Activated naive CD8-positive, alpha-beta T cell treated with anti-CD3 and anti-CD28 coated beads, Interleukin-2, amount 50 U/mL, for 16 hours (primary cell): ENCODE measurements around the gene IDE.

Source experiments
- DNase-seq: peaks from one replicate; pipeline ENCODE4 v3.0.0-alpha.2; 2020; ENCODE audit warnings: low read depth, low spot score

IDE gene

GRCh38 chr10:92567952-92568600 lies 5.8 kb downstream of the IDE start:
- DNase-seq = no peak

DNA sequence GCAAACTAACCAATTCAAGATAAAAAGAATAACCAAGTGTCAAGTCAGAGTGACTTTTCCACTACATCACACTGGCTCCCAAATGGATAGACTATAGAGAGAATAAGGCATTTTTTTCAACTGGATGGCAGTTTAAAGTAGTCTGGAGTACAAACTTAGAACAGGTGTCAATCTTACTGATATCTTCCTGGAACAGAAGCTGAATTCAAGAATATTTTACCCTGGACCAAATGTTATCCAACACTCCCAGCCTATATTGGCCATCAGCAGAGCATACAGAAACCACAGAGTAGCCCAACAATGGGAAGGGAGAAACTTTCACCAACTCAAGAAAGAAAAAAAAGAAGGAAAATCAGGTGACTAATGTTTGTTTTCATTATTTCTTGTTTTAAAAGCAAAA lies 11.5 kb downstream of the IDE start:
- no peak for DNase-seq

DNA sequence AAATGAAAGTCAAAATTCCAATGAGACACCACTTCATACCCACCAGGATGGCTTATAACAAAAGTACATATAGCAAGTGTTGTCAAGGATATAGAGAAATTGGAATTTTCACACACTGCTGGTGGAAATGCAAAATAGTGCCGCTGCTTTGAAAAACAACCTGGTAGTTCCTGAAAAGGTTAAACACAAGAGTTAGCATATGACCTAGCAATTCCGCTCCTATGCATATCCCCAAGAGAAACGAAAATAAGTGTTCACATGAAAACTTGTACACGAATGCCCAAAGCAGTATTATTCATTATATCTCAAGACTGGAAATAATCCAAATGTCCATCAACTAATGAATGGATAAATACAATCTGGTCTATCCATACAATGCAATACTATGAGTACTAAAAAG lies 14.8 kb downstream of the IDE start:
- no peak for DNase-seq

- no peak for DNase-seq
Observed at GRCh38 chr10:92553959-92554358, 19.9 kb downstream of the IDE start.

DNA sequence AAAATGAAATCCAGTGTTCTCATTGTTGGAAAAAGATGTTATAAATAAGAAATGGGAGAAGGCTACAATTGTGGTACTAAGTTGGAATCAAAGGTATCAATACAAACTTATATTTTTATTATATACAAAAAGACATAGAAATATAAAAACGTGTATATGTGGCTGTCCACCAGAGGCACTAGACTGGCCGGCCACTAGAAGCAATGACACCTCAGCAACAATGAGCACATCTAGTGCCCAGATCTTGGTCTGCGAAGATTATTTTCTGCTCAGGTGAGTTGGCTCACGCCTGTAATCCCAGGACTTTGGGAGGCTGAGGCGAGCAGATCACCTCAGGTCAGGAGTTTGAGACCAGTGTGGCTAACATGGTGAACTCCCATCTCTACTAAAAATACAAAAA lies 21.6 kb downstream of the IDE start:
- DNase-seq = no peak

GRCh38 chr10:92550924-92551323 lies 23.0 kb downstream of the IDE start:
- no peak for DNase-seq

DNA sequence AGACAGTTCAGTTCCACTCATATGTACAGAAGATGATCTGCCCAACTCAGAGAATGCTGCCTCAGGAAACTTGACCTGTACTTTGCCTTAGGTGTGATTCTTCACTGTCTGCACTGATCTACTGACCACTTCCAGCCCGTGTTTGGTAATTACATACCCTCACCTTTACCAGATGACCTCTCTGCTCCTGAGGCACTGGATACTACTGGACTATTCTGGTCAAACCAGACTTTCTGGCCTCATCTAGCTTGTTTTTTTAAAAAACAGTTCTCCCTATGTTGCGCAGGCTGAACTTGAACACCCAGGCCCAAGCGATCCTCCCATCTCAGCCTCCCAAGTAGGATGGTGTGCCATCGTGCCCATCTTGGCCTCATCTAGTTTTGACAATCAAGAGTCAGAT lies 26.2 kb downstream of the IDE start:
- no peak for DNase-seq

- no peak for DNase-seq
Observed at GRCh38 chr10:92545556-92545955, 28.3 kb downstream of the IDE start.

- DNase-seq = no peak
Observed at GRCh38 chr10:92544296-92544695, 29.6 kb downstream of the IDE start.

GRCh38 chr10:92542458-92542857 lies 31.4 kb downstream of the IDE start:
- no peak for DNase-seq

GRCh38 chr10:92541583-92541982 lies 32.3 kb downstream of the IDE start:
- no peak for DNase-seq

GRCh38 chr10:92538231-92538958 lies 35.5 kb downstream of the IDE start:
- no peak for DNase-seq

DNA sequence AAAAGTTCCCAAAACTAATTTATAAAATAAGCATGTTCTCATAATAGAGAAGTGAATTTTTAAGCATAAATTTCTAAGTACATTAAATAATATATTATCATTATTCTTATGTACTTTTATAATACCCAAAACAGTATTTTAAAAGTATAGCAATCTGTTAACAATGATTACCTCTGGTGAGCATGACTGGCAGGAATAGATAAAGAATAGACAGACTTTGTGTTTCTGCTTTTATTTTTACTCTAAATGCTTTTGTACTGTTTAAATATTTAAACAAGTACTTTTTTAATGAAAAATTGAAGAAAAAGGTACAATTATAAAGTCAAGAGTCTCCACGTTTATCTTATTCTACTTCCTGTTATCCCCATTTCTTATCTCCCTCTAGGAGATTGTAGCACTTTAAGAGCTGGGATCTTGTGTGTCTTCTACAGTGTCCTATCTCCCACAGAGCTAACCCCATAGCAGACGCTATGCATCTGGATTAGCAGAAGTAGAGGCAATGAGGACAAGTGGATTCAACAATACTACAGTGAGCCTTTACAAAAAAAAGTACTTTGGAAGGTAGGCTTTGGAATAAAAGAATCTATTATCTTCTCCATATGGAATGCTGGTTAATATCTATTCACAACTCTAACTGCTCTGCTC lies 42.9 kb downstream of the IDE start:
- no peak for DNase-seq

DNA sequence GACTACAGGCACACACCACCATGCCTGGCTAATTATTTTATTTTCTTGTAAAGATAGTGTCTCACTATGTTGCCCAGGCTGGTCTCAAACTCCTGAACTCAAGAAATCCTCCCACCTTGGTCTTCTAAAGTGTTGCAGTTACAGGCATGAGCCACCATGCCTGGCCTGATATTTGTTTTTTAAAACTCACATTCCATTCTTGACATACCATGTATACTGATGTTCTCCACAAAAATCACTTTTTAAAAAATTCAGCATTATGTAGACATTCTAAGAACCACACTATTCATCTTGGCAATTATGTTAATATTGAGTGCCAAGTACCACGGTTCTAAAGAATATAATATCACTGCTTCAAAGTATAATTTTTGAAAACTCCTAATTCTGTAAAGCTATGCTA lies 43.5 kb downstream of the IDE start:
- no peak for DNase-seq

- no peak for DNase-seq
Observed at GRCh38 chr10:92527716-92528115, 46.2 kb downstream of the IDE start.

GRCh38 chr10:92523639-92524038 lies 50.3 kb downstream of the IDE start:
- no peak for DNase-seq

GRCh38 chr10:92517034-92517655 lies 56.7 kb downstream of the IDE start:
- peak; percentile 29 for DNase-seq

DNA sequence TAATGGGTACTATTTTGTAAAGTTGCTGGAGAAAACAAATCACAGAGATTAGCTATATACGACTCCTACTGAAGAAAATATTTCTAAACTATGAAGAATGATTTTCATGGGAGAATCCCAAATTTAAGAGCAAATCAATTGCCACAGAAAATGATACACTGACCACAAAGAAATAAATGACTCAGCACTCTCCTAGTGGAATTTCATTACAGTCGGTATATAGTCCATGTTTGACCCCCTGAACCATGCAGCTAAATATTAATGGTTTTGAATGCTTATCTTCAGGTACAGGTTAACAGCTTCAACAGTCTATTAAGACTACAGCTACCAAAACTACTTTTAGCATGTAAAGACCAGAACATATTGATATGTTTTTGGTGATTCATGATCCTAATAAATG lies 65.0 kb downstream of the IDE start:
- DNase-seq = no peak

GRCh38 chr10:92506336-92506735 lies 67.6 kb downstream of the IDE start:
- no peak for DNase-seq

DNA sequence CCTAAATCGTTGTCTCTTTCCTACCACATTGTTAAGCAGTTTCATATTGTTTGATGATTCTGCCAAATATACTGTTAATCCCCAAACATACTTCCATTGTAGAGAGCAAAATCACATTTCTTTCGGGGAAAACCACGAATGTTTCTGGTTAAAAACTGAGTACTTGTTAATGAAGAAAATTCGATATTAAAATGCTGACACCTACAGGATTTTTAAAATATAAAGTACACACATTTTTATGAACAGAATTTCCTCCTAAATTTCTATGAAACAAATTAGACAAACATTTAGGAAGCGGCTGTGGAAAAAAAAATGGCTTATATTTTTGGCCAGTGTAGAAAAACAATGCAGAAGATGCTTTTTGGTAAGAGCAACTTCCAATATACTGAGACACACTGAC lies 68.8 kb downstream of the IDE start:
- no peak for DNase-seq

DNA sequence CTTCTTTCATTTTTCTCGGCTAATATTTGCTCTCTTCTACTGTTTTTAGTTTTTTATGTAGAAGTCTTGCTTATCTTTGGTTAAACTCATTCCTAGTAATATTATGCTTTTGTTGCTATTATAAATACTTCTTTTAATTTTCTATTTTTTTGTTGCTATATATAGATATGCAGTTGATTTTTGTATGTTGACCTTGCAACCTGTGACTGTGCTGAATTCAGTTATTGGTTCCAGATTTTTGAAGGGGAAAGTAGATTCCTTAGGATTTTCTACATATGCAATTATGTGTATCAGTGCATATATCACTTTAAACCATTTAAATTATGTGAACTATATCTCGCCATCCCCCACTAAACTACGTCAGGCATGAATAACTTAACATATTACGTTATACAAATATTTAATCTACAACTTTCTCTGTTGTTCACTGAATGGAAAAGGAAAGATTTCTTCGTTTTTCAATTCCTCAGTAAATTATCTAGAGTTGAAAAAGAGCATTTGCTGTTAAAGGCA lies 71.5 kb downstream of the IDE start:
- no peak for DNase-seq

DNA sequence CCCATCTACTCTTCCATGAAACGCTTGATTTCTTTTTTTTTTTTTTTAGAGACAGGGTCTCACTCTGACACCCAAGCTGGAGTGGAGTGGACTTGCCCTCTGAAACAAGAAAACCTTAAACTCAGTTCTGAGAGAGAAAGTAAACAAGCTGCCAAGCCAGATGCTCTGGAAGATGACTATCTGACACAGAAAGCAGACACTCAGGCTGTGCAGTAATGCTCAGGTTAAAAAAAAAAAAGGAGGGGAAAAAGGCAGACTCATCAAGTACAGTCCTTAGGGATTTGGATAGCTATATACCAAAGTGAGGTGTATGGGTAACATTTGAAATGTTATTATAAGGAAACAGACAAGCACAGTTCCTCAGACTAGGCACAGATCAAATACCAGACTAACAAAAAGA lies 80.5 kb downstream of the IDE start:
- DNase-seq = no peak
